Stimulated activated CD8-positive, alpha-beta memory T cell treated with anti-CD3 and anti-CD28 coated beads, Interleukin-7, amount 100 ng/mL, for 24 hours (primary cell): ENCODE measurements around the gene SAMD8.

Source experiments
- DNase-seq: peaks from one replicate; pipeline ENCODE4 v3.0.0-alpha.2; 2020; ENCODE audit warnings: low read depth

Gene SAMD8

GRCh38 chr10:75223507-75223906, 112.1 kb downstream of the SAMD8 start:
- DNase-seq, result no peak

- no peak for DNase-seq
These were observed 114.6 kb downstream of the SAMD8 start for GRCh38 chr10:75226095-75226494.

GRCh38 chr10:75226656-75227055, 115.2 kb downstream of the SAMD8 start:
- DNase-seq, result no peak

GRCh38 chr10:75228278-75228677, 116.8 kb downstream of the SAMD8 start:
- no peak for DNase-seq

- DNase-seq, result no peak
These were observed 117.4 kb downstream of the SAMD8 start for GRCh38 chr10:75228834-75229233.

- DNase-seq, result no peak
These were observed 118.5 kb downstream of the SAMD8 start for GRCh38 chr10:75229971-75230370.

GRCh38 chr10:75230600-75231038, 119.2 kb downstream of the SAMD8 start:
- peak; percentile 94 for DNase-seq
